Thyroid gland (tissue), 4 donors: ENCODE measurements around the gene GGTLC2.
"Not testable (repeated sequence)": the region's sequence is repeated elsewhere in the genome, so short reads cannot be mapped to it uniquely, and the experiment has no call there.

Source experiments
- CTCF ChIP-seq, 6 experiments: fragments of 200-600 bp in 3 of 6; fragments of 450-650 bp in 3 of 6; sonication (generic) in 3 of 6; IDR thresholded peaks; one replicate each; pipeline ENCODE4 v1.5.1; 2016 to 2019; ENCODE audit warnings: antibody characterized with exemption in 6 of 6, mild to moderate bottlenecking in 2 of 6, inconsistent platforms in 1 of 6, moderate library complexity in 1 of 6
- POLR2A ChIP-seq, 2 donors: fragments of 450-650 bp; IDR thresholded peaks; one replicate each; pipeline ENCODE4 v1.6.1; 2017; ENCODE audit warnings: antibody characterized with exemption in 2 of 2, mild to moderate bottlenecking in 2 of 2, moderate library complexity in 1 of 2

- not testable (repeated sequence) for TF ChIP-seq POLR2A, CTCF (IDR thresholded peaks at IDR 0.05)
Measured at GRCh38 chr22:22650398-22650797, 6.0 kb downstream of the GGTLC2 start.
